NCI-H446 treated with DMSO at 0.1 percent for 48 hours (cell line): Measurements from ENCODE around the gene ZBTB33.

Source experiments
- DNase-seq: peaks from one replicate; lab custom pipeline; 2025; lab: John Stamatoyannopoulos, UW

Gene ZBTB33, protein sequence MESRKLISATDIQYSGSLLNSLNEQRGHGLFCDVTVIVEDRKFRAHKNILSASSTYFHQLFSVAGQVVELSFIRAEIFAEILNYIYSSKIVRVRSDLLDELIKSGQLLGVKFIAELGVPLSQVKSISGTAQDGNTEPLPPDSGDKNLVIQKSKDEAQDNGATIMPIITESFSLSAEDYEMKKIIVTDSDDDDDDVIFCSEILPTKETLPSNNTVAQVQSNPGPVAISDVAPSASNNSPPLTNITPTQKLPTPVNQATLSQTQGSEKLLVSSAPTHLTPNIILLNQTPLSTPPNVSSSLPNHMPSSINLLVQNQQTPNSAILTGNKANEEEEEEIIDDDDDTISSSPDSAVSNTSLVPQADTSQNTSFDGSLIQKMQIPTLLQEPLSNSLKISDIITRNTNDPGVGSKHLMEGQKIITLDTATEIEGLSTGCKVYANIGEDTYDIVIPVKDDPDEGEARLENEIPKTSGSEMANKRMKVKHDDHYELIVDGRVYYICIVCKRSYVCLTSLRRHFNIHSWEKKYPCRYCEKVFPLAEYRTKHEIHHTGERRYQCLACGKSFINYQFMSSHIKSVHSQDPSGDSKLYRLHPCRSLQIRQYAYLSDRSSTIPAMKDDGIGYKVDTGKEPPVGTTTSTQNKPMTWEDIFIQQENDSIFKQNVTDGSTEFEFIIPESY

DNA sequence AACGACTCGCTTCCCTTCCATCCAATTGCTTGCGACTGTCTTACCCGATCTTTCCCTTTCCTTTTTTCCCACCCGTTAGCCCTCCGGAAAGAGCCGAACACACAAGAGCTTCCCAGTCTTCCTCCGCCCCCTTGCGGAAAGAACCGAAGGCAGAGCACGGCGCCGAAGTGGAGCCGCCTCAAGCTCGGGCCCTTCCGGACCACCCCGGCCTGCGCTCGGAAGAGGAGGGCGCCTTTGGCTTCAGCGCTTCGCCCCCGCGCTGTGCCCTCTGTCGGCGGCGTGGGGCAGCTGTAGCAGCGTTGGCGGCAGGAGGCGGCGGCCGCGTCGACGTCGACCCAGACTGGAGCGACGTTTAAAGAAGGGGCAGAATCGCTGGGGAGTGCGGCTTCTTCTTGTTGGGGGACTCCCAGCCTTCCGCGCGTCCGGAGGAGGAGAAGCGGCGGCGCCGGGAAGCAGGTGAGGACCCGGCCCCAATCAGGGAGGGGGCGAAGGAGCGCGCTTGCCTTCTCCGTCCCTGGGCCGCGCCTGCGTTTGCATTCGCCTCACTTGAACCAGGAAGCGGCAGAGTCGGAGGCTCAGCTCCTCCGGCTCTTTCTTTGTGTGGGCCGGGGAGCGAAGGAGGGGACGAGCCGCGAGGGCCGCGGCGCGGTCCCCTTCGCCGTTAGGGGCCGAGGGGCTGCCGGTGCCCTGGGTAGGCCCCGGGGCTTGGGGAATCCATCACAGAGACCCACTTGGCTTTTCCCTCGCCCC, at the start of gene ZBTB33:
Gene ZBTB33 (plus strand): TSS at position 291 of the 750 bp plus-strand sequence. CDS start 2,604 bp downstream, outside the sequence.
- DNase-seq, result peak; percentile 84

DNA sequence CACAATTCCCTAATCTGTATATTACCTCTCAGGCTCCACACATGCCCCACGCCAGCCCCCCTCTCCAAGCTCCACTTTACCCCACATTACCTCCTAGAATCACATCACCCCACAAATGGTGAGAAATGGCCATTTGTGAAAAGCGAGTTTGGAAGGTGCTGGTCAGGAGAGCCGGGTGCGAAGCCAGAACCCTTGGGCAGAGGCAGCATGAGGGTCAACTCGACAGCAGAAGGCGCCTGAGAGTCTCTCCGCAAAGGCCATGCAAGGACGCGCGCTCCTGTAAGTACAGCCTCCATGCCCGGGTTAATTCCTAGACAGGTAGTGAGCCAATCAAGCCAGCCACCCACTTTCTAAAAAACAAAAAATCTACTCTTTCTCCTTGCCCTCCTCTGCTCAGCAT, 49.8 kb upstream of the ZBTB33 start:
- DNase-seq, result no peak

DNA sequence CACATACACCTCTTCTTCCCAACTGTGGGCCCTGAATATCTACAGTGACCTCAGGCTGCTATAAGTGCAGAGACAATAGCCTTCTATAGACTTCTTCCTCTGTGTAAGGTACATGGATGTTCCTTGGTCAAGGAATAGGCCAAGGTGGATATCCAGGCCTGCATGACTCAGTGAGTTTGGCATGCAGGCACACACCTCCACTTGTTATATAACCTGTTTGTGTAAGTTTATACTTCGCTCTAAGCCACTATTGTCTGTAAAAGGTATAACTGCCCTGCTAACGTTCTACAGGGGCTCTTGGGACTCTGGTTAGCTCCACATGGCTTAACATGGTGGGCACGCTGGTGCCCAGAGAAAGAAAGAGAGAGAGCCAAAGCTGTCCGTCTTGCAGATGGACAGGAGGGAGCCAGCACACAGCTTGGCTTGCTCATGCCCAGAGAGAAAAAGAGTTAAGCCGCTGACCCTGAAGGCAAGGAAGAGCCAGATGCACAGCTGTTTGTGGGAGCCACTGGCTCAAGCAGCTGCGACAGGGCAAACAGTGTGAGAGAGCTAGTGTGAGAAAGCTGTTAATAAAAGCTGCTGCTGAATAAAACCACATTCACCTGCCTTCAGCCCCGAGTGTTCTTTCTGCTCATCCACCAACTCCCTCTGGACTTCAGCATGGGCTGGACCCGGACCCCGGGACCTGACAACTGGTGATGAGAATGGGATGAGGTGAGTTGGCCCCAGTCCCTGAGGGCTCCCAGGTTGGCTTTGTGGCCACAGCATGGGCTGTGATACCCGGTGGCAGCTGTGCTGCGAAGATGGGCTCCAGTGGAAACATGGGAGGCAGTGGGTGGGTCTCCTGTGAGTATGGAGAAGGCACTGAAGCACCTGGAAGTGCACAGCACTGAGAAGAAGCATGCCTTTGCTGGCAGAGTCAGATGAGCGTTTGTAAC, 44.5 kb upstream of the ZBTB33 start:
- no peak for DNase-seq

DNA sequence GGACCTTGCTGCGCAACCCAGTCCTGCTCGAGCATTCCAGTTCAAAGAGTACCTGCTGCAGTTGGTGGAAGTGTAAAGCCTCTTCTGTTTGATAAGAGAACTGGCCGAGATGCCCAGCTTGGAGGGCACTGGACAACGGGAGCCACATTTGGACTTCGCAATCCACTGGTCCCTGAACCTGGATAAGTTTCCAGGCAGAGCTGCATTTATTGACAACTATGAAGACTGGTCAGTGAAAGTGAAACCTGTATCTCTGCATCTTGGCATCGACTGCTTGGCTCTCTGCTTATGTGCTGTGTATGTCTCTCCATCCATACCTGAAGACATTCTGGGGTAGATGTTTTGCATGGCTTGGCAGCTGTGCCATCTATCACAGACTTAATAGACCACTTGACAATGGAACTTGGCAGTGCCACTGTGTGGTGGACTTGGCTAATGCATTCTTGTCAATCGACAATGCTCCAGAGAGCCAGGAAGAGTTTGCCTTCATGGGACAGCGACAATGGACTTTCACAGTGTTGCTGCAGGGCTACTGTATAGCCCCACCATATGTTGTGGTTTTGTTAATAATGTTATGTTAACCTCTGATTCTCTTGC, 43.5 kb upstream of the ZBTB33 start:
- no peak for DNase-seq

DNA sequence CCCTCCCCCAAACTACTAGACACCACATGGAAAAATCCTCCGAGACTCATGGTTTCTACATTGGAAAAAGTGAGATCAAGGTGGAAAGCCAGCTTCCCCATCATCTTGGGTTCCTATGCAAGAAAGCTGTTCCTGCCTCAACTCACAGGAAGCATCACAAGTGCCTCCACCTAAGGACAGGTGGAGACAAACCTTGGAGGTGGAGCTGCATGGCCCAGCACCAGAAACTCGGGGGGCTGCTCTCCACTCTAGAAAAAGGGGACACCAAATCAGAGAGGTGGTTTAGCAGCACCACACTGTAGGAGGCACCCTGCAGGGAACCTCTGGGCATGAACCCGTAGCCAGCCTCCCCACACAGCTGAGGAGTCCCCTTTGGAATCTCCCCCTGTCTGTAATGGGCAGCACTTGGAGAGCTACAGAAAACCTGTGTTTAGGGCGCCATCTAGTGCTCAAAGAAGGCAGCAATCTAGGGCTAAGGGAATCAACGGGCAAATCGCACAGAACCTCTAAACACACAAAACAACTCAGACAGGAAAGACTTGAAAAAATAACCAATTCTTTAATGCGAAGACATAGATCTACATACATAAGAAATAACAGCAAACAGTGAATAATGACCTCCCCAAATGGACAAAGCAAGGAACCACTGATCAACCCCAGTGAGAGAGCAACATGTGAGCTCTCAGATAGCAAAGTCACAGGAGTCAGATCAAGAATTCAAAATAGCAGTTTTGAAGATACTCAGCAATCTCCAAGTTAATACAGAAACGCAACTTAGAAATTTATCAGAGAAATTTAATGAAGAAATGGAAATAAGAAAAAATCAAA, 37.0 kb upstream of the ZBTB33 start:
- DNase-seq, result no peak

DNA sequence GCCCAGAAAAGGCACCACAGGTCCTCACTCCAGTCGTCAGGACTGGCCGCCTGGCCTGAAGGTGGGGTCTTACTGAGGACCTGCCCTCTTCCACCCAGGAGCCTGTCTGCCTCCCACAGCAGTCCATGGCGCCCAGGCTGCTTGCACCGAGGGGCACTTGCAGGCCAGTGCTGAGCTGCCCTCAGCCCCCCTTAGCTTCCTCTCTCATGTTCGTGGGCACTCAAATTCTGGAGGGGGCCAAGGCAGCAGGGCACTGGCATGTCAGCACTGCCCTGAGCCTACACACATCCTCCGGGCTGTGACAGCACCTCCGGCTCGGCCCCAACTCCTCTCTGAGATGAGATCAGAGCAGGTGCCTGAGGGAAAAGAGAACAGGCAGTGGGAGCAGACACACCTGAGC, 27.2 kb upstream of the ZBTB33 start:
- DNase-seq, result no peak

DNA sequence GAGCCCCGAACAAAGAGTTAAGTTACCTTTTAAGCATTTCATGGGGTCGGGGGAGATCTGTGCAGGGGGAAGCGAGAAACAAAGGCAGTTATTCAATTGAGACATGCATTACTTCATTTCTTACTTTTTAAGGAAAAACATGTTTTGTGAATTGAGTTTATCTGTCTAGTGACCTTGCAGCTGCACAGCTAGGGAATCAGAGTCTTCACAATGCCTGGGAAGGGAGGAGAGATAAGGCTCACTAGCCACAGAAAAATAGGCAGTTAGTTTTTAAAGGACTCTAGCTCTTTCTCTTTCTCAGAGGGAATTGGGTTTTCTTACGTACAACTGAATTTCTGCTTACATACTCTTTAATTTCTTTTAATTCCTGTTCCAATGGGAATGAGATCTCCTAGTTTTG, 26.2 kb upstream of the ZBTB33 start:
- DNase-seq, result no peak

DNA sequence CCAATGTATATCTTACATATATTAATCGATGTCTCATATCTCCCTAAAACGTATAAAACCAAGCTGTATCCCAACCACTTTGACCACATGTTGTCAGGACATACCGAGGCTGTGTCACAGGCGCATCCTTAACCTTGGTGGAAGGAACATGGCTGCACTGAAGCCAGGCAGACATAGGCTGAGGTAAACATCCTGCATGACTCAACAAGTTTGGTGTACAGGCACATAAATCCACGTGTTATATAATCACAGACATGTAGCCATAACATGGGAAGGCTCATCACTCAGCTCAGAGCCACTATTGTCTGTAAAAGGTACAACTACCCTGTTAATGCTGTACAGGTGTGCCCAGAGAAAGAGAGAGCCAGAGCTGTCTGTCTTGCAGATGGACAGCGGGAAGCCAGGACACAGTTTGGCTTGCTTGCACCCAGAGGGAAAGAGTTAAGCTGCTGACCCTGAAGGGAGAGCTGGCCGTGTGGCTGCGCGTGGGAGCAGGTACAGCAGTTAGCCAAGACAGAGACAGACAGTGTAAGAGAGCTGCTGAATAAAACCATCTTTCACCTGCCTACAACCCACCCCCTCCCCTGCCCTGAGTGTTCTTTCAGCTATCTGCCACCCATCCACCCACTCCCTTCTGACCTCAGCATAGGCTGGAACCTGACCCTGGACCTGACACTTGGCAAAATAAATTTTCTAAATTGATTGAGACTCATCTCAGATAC, 22.3 kb upstream of the ZBTB33 start:
- no peak for DNase-seq

DNA sequence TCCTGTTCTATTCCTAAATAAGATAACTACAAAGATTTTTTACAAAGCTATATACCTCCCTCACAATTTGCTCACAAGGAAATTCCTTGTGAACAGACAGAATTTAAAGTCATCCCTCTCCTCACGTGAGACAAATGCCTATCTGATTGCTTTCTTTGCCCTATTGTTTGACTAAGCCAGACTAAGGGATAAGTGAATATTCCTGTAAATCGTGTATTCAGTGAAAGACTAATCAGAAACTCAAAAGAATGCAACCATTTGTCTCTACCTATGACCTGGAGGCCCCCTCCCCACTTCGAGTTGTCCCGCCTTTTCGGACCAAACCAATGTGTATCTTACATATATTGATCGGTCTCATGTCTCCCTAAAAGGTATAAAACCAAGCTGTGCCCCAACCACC, 15.3 kb upstream of the ZBTB33 start:
- DNase-seq, result no peak

DNA sequence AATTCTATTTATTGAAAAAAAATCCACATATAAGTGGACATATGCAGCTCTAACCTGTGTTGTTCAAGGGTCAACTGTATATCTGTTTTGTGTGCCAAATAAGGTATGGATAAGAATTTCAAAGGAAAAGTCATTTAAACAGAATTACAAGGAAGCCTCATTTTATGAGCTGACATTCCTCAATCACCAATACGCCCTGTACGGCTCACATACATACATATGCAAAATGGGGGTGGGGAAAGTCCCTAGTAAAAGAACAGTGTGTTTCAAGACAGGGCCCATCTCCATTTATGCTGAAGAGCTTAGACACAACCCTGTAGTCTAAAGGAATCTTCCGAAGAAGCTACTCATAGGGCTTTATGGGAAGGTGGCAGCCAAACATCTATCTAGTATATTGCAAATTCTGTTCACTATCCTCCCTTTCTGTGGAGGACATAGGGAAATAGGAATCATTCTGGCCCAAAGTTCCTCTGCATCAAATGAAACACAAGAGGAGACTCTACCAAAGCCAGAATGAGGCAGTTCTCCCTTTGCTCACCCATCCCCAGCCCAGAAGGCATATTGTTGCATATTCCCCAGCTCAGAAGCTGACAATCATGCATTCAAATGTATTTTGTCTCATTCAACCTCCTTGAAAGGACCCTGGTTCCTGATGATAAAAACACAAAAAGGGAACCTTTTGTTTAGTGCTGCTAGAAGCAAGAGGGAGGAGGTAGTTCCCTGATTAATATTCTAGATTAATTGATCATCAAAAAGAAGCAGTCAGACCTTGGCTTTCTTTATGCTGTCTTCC, 13.7 kb upstream of the ZBTB33 start:
- no peak for DNase-seq

DNA sequence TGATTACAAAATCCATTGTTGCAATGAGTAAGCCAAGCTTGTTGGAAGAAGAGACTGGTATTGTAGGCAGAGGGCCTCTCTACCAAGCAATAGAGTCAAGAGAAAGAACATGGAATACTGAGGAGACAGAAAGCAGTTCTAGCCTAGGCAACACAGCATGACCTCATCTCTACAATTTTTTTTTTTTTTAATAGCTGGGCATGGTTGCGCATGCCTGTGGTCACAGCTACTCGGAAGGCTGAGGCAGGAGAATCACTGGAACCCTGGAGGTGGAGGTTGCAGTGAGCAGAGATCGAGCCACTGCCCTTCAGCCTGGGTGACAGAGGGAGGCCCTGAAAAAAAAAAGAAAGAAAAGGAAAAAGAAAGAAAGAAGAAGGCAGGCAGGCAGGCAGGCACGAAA, 11.7 kb upstream of the ZBTB33 start:
- no peak for DNase-seq

DNA sequence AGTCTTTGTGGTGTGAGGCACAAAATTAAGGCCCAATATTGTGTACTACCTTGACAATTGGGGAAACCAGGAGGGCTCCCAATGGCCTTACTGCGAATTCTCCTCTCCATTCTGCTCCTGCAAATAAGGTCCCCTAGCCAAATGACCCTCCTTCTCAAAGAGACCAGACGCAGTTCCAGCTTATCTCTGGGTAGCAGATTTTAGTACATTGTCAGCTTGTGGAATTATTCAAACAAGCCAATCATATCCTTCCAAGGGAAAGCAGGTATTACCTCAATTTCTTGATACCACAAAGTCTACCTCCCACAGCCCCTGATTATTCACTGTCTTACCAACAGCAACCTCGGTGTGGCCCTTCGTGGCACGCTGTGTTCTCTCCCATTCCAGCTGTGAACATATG, 7.8 kb upstream of the ZBTB33 start:
- no peak for DNase-seq

DNA sequence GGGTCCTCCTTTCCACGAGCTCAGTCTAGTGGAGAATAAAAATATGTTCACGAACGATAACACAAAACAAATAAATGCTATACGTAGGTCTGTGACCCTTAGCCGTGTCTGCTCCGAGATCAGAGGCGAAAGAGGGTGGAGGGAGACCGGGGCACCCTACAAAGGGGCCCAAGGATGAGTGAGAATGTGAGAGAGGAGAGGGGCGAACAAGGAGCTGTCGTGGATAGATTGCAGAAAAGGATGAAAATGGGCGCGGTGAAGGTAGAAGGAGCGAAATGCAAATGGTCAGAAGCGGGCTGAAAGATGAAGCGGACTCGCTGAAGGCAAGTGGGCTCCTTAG, 6.2 kb upstream of the ZBTB33 start:
- no peak for DNase-seq

DNA sequence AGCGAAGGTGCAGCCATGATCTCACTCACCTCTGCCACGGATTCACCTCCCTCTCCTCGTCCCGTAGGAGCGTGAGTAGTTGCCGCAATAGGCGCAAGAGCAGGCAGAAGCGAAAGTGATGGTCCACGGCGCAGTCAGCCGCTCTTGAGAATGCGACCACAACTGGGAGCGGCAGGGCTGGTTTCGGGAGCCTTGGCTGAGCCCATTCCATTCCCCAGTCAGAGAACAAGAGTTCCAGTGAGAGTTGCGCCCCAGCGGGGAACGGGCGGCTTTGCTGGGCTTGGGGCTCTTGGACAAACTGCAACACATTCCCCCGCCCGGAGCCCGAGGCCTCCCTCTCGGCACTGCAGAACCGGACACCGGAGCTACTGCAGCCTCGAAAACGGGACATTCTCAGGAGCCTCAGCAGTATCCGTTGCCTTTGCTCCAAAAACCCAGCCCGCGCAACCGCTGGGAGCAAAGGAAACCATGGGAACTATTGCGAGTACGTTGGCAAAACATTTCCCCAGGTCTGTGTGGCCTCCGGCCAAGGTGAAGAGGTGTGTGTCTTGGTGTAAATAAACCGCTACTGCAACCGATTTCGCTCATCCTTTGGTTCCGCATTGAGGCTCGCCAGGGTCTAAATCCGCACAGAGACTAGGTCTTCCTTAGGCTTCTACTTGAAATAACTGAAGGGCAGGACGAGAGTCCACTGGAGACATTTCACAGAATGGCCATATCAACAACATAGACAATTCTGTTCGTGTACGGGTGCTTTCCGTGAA, 5.7 kb upstream of the ZBTB33 start:
- DNase-seq, result peak; percentile 37

DNA sequence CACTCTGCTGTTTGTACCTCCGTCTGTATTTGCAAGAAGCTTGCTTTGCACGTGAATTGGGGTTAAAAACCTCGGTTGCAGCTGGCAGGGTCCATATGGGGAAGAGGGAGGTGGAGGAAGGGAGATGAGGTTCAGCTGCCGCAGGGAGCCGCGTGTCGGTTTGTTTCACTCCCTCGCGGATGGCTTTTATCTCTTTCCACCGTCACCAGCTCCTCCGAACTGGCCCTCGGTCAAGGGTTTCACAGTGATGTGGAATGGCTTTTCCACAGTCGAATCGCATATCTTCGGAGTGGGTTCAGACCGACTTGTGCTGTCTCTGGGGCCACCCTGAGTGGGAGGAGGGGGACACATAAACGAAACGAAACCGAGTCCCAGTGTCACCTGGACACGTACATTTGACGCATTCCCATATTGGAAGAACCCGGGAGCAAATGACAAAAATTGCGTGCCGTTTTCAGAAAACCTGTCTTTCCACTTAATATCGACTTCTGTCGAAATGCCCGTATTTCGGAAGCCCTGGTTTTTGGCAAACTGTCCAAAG, 929 bp downstream of the ZBTB33 start:
- no peak for DNase-seq

DNA sequence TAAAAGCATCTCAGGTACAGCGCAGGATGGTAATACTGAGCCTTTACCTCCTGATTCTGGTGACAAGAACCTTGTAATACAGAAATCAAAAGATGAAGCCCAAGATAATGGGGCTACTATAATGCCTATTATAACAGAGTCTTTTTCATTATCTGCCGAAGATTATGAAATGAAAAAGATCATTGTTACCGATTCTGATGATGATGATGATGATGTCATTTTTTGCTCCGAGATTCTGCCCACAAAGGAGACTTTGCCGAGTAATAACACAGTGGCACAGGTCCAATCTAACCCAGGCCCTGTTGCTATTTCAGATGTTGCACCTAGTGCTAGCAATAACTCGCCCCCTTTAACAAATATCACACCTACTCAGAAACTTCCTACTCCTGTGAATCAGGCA, 3.2 kb downstream of the ZBTB33 start:
- no peak for DNase-seq

DNA sequence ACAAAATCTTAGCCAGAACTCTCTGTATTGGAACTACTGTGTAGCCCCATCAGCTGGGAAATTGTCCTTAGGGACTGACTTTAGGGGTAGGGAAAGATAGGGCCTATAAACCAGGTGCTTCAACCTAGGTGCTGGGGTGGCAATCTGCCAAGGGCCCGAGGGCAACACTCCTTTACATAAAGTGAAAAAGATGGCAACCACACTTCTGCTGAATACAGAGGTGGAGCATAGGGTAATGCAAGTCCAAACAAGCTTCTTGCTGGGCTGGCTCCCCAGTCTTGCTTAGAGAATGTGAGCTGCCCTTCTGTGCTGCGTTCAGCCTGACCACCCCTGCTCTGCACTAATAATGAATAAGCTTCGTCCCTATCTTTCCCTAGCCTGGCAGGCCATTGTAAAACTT, 9.8 kb downstream of the ZBTB33 start:
- DNase-seq, result no peak
